AG20443 (cell line): ENCODE measurements around the gene LCN10.
A peak's percentile ranks its signal among the peaks of the same experiment; 100 is the strongest.
"Not testable (repeated sequence)": the region's sequence is repeated elsewhere in the genome, so short reads cannot be mapped to it uniquely, and the experiment has no call there.

Experiments used
- DNase-seq: peaks from one replicate; pipeline ENCODE4 v3.0.0; 2012; ENCODE audit warnings: low spot score, mixed read lengths

Gene LCN10

GRCh38 chr9:136771907-136772415, 29.2 kb upstream of the LCN10 start:
- no peak for DNase-seq

DNA sequence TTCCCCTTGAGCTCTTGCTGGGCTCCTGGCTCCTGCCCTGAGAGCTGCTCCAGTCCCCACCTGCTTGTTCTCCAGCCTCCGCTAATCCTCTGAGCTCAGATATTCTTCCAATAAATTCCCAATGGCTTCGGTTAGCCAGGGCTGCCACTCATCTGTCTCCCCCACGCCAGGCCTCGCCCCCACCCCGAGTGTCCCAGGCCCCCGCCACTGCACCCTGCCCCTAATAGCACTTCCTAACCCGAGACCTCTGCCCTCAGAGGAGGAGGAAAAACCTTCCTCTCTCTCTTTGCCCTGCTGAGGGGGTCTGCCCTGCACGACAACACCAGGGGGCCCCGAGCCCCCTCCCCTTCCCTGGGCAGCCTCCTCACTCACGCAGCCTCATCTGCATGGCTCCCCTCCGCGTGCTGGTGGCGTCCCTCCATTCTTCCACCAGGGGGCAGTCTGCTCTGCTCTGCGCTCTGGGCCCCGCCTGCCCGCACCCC, 27.0 kb upstream of the LCN10 start:
- DNase-seq: peak; percentile 69

- not testable (repeated sequence) for DNase-seq
Observed at GRCh38 chr9:136766410-136767120, 23.8 kb upstream of the LCN10 start.

GRCh38 chr9:136765745-136766409, 23.1 kb upstream of the LCN10 start:
- DNase-seq: not testable (repeated sequence)

GRCh38 chr9:136765041-136765440, 22.3 kb upstream of the LCN10 start:
- DNase-seq: no peak

DNA sequence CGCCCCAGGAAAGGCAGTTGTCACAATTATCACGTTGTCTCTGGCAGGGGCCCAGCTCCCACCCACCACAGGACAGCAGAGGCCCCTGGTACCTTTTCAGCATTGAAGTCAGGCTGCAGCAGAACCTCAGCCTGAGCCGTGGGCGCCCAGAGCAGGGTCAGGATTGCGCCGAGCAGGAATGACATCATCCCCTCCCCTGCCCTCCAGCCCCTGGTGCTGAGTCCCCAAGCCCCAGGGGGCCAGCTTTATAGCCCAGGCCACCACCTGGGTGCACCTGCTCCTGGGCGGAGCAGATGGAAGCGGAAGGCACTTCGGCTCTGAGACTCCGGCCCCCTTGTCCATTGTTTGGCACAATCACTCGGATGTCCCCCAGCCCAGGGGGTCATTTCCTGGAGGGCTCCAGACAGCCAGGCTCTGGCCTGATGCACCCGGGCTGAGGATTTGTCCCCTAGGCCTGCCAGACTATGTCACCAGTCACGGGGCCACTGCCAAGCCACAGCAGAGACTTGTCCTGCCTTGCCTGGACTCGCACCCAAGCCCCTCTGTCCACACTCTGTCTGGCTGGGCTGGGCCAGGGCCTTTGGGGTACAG, 21.7 kb upstream of the LCN10 start, which contains the start of gene LCN15:
LCN15 (minus strand) TSS at position 218 of the 591 bp plus-strand sequence; CDS start at position 188, 30 bp downstream.
- no peak for DNase-seq

DNA sequence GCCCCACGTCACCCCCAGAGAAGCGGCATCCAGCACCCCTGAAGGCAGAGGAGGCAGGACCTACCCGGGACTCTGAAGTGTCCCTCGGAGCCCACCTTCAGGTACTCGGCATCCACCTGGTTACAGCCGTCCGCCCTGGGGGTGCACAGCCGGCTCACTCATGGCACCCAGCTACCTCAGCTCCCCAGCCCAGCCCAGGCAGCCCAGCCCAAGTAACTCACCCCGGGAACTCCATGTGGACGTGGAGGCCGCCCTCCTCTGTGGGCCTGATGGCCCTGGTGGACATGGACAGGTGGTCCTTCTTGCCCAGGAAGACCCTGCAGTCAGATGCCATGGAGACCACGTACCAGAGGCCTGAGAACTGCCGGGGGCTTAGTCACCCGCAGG, 20.9 kb upstream of the LCN10 start:
- no peak for DNase-seq

DNA sequence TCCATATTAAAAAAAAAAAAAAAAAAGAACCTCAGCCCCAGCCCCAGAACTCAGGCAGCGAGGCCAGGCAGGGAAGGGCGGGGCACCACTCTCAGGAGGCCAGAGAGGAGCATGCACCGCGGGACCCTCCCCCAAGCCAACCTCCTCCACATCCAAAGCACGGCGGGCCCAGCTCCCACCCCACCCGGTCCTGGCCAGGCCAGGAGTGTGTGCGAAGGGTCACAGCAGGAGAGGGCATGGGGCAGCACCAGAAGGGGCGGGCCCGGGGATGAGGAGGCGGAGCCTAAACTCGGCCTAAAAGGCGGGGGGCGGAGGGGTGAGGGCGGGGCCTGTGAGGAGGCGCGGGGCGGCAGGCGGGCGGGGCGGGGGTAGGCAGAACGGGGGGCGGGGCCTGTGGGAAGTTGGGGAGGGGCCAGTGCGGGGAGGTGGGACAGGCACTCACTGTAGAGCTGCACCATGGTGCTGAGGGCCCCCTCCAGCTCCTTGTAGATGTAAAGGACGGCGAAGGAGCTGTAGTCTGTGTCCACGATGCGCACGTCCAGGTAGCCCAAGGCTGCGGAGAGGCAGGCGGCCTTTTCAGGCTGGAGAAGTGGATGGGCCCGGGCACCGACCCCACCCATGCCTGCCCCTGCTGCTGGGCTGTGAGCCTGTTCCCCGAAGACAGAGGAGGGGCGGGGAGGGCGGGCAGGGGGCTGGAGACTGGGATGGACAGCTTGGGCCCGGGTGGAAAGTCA, 20.3 kb upstream of the LCN10 start:
- peak; percentile 62 for DNase-seq

DNA sequence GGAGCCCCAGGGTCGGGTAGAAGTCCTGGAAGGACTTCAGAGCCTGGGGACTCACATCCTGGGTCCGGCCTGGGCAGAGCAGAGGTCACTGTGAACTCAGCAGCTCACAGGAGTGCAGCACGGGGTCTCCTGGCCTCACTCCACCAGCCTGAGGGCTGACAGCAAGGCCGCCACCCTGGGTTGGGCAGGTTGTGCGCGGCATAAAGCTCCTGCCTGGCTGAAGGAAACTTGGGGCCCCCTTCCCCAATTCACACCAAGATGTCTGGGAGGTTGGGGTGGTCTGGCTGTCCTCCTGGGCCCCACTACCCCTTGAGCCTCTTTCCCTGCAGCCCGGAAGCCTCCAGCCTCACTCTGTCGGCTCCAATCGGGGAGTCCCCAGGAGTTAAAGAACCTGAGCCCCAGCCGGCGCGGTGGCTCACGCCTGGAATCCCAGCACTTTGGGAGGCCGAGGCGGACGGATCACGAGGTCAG, 19.5 kb upstream of the LCN10 start:
- no peak for DNase-seq

- DNase-seq: no peak
Observed at GRCh38 chr9:136761545-136761981, 18.8 kb upstream of the LCN10 start.

GRCh38 chr9:136760834-136761544, 18.2 kb upstream of the LCN10 start:
- DNase-seq: peak; percentile 84

DNA sequence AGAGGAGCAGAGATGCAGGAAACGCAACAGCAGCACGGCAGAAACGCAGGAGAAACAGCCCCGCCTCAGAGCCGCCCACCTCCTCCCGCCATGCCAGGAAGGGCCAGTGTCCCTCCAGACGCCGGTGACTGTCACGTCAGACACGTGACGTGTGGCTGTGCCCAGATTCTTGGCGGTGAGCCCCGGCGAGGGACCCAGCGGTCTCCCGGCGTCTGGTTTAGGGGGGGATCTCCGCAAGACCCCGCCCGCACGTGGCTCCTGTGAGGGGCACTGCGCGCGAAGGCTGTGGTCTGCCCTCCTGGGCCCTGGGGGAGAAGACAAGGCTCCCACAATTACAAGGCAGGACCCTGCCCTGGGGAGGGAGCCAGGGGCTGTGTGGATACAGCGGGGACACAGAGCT, 17.7 kb upstream of the LCN10 start:
- no peak for DNase-seq

DNA sequence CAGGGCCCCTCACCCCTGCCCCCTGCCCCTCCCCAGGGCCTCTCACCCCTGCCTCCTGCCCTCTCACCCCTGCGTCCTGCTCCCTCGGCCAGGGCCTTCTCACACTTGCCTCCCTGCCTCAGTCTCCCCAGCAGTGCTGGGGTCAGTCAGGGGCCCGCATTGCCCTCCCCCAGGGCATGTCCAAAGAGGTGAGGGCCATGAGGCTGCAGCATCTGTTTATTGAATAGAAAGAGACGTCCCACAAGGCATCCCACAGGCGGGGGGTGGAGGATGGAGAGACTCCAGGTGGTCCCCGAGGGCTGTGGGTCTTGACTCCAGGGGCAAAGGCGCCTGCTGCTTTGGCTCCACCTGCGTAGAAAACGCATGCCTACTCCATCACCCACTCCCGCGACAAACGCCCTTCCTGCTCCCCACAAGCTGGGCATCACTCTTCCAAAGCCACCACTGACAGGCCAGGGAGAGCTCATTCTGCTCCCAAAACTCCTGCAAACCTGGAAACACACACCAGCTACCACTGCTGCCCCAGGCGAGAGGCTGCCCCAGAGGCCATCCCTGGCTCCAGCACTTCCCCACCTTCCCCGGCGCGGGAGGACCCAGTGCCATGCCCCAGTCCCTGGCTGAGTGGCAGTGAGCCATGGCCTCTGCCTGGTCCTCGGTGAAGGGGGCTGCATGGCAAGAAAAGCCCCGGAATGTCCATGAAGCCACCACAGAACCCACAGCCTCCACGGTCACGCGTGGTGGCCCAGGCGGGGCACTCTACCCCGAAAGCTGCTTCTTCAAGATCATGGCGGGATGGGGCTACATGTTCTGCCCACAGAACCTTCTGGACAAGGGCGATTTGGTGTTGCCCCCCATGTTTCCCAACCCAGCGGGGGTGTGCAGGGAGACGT, 16.9 kb upstream of the LCN10 start:
- DNase-seq: no peak

DNA sequence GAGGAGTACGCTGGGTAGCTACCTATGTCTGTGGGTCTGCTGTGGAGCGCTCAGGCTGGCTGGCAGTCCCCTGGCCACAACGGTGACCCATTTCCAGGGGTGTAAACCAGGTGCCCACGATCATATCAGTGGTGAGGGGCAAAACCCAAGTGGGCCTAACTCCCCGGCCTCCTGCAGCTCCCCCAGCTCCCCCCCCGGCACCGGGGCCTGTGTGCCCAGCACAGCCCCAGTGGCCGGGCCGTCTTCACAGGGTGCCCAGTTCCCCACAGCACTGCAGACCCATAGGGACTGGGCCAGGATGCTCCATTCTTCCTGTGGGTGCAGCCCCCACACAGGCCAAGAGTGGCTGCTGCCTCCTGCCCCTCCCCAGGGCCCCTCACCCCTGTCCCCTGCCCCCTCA, 16.3 kb upstream of the LCN10 start:
- DNase-seq: no peak

GRCh38 chr9:136757751-136758140, 15.0 kb upstream of the LCN10 start:
- no peak for DNase-seq

DNA sequence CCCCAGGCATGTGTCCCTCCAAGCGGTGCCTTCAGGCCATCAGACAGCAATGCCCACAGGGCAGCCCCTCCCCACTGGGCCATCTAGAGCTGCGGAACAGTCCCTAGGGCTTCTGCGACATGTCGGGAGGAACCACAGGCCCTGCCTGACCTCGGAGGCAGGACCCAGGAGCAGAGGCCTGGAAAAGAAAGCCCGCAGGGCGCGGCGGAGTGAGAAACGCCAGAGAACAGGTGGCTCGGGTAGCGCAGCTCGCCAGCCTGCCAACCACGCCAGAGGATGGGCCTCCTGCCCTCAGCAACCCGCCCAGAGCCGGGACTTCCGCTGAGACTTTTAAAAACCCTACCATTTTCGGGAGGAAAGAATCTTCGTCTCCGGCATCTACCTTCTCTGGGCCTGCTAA, 14.6 kb upstream of the LCN10 start:
- DNase-seq: no peak

DNA sequence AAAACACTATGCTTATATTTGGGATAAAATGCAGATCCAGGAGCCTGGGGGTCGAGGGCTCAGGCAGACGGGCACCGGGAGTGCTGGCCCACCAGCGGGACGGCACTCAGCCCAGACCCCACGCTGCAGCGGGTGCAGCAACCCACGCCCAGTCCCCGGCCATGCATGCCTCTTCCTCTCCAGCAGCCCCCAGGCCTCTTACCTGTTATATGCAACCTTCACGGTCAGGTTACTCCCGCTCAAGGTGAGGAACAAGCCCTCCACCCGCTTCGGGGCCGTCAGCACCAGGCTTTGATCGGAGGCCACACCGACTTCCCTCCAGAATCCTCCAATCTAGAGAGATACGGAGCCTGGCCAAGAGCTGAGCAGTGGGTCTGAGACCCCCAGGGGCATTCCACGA, 14.1 kb upstream of the LCN10 start:
- no peak for DNase-seq

DNA sequence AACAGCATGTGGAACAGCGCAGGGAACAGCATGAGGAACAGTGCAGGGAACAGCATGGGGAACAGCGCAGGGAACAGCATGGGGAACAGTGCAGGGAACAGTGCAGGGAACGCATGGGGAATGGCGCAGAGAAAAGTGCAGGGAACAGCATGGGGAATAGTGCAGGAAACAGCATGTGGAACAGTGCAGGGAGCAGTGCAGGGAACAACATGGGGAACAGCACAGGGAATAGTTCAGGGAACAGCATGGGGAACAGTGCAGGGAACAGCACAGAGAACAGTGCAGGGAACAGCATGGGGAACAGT, 13.3 kb upstream of the LCN10 start:
- DNase-seq: no peak

- DNase-seq: not testable (repeated sequence)
Observed at GRCh38 chr9:136755302-136756133, 12.8 kb upstream of the LCN10 start.
